Measurements from ENCODE around the gene FYN. TPM values are rescaled to one million over a fixed set of nuclear protein-coding genes. Genes with fewer than 3 reads are reported as not detected.

The FYN gene
- total RNA-seq, 2 donors from 2014 or later: 13.7 to 103 TPM

DNA sequence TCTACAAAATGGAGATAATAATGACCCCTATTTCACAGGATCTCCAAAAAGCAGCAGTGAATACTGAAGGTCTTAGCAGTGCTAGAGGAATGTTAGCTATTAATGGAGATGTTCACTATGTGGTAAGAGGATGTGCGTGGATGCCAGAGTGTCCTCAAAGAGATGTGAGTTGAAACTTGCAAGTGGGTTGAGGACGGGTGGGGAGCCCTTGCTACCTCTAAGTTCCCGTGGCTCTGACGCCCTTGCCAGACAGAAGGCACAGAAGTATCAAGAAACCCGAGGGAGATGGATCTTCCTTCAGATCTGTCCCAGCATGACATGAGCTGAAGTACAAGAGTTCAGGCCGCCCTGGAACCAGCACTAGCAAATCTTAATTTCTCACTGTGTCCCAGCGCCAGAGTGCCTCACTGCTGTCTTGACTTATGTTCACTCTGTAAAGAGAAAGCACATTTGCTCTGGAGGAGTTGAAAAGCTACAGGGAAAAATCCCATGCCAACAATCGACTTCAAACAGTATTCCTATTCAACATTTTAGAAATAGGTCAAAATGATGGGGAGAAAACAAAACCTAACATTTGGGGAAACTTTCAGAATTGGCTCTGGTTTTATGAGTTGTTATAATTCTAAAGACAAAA, 59.5 kb downstream of the FYN start:
- Histone ChIP-seq H3K9me3 (no peaks in the 10 kb centered on the region), H3K36me3 (no peaks in the 10 kb centered on the region), H3K4me1 (replicated peaks) (no peaks in the 10 kb centered on the region), H3K27ac (no peak overlapping the region), H3K27me3 (replicated peaks; ENCODE audit: insufficient read depth) (no peaks in the 10 kb centered on the region), H3K4me3 (no peak overlapping the region)
- no peak for DNase-seq (ENCODE audit: low spot score)
- TF ChIP-seq POLR2AphosphoS5 (IDR thresholded peaks at IDR 0.05): no peak
- TF ChIP-seq CTCF (IDR thresholded peaks at IDR 0.05): no peak
- no peak for TF ChIP-seq POLR2A (IDR thresholded peaks at IDR 0.05)
- intact Hi-C loops (cut with DNase I): no loop called here
- WGBS: 87% methylated on average over 7 of the region's 8 CpGs

- Histone ChIP-seq H3K27ac (no peak overlapping the region), H3K4me1 (replicated peaks) (no peaks in the 10 kb centered on the region), H3K9me3 (no peaks in the 10 kb centered on the region), H3K36me3 (no peaks in the 10 kb centered on the region), H3K27me3 (replicated peaks; ENCODE audit: insufficient read depth) (no peaks in the 10 kb centered on the region), H3K4me3 (no peak overlapping the region)
- intact Hi-C loops (cut with DNase I): no loop called here
- DNase-seq (ENCODE audit: low spot score): no peak
- TF ChIP-seq POLR2AphosphoS5 (IDR thresholded peaks at IDR 0.05): no peak
- no peak for TF ChIP-seq POLR2A (IDR thresholded peaks at IDR 0.05)
- no peak for TF ChIP-seq CTCF (IDR thresholded peaks at IDR 0.05)
Measured at GRCh38 chr6:111813237-111813636, 60.0 kb downstream of the FYN start.

DNA sequence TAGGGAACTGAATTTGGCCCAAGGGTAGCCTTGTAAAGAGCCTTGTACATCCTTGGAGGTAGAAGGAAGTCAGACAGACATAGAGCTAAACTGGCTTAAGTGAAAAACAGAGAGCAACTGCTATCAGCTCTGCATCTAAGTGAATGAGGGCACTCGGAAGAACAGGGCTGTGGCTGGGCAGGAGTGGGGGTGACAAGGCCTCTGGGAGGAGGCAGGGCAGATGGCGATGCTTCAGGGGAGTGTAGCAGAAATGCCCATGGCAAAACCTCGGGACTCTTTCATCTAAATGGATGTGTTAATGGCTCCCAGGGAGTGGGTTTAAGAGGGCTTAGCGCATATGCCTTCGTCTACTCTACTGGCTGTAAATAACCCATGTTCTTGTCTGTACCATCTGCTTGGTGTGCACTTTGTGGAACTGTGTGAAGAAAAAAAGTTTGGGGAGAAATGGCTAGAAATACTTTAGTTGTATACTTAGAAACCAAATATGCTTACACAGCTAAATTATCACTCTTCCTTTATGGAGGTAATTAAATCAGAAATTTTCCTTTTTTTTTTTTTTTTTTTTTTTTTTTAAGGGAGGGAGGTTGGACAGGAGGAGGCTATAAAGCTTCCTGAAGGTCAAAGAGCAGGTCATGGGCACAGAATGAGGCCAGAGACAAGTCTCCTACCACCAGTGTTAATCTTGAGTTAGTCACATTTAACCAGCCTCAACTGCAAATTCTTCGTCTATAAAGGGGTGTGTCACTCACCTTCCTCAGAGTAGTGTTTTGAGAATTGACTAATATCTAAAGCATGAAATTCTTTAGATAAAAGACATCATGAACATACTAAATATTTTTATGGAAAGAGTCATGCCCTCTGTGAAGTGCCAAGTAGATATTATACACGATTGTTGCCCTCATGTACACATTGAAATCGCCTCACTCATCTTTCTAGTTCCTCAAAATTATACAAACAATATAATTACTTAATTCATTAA, 60.9 kb downstream of the FYN start:
- Histone ChIP-seq H3K27ac (no peak overlapping the region), H3K27me3 (replicated peaks; ENCODE audit: insufficient read depth) (no peaks in the 10 kb centered on the region), H3K4me3 (no peak overlapping the region), H3K9me3 (no peaks in the 10 kb centered on the region), H3K4me1 (replicated peaks) (no peaks in the 10 kb centered on the region), H3K36me3 (no peaks in the 10 kb centered on the region)
- TF ChIP-seq CTCF (IDR thresholded peaks at IDR 0.05) (no peak), POLR2AphosphoS5 (IDR thresholded peaks at IDR 0.05) (no peak), POLR2A (IDR thresholded peaks at IDR 0.05) (no peak)
- WGBS: 90% methylated on average over 8 of the region's 8 CpGs
- intact Hi-C loops (cut with DNase I): no loop called here
- DNase-seq (ENCODE audit: low spot score): no peak

DNA sequence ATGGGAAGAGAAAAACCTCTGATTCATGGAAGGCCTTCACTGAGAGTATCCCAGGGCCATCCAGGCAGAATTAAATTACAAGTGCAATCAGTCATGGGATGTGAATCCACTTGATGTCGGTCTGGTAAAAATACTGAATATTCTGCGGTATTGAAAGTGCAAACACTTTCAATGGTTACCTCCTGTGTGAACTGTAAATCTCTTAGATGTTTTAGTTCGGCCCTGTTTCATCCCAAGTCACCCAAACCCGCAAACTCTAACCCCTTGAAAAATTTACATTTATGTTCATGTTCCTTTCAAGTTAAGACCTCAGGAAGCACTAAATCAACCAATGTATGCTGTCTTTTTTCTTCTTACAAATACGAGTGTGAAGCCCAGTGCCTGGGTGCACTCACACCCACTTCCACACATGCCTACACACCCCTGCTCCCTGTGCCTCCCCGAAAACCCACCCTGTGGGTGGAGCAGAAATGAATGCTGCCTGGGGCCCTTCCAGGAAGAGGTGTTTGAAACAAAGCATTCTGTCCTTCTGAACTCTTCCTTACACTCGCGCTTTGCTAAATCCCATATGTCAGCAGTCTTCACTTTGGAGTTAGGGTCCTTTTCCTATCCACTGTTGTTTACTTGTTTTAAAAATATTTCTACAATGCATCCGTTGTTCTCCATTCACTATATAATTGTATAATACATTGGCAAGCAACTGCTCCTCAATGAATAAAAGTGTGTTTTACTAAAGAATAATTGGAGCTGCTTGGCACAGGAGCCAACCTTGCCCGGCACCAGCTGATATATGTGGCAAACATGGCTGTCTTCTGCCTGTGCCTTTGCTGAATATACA, 62.7 kb downstream of the FYN start:
- intact Hi-C loops (cut with DNase I): no loop called here
- no peak for TF ChIP-seq POLR2AphosphoS5 (IDR thresholded peaks at IDR 0.05)
- no peak for TF ChIP-seq CTCF (IDR thresholded peaks at IDR 0.05)
- Histone ChIP-seq H3K4me1 (replicated peaks) (no peaks in the 10 kb centered on the region), H3K27ac (no peak overlapping the region), H3K9me3 (no peaks in the 10 kb centered on the region), H3K36me3 (no peaks in the 10 kb centered on the region), H3K4me3 (no peak overlapping the region), H3K27me3 (replicated peaks; ENCODE audit: insufficient read depth) (no peaks in the 10 kb centered on the region)
- no peak for DNase-seq (ENCODE audit: low spot score)
- 62% methylated on average over 10 of the region's 10 CpGs for WGBS
